GM19328 (cell line): Measurements from ENCODE around the gene SLC2A10.

Source experiments
- ATAC-seq: cut with Tn5 transposase; IDR thresholded peaks from one replicate; pipeline ENCODE4 v1.9.1; 2021; ENCODE audit warnings: mild to moderate bottlenecking, moderate library complexity; ENCODE audit not compliant: unreplicated experiment

Gene SLC2A10

GRCh38 chr20:46701986-46702385, 7.5 kb upstream of the SLC2A10 start:
- no peak for ATAC-seq

- no peak for ATAC-seq
These were observed 6.8 kb upstream of the SLC2A10 start for GRCh38 chr20:46702447-46703203.

GRCh38 chr20:46703435-46703834, 6.0 kb upstream of the SLC2A10 start:
- no peak for ATAC-seq

- ATAC-seq = no peak
These were observed 4.6 kb upstream of the SLC2A10 start for GRCh38 chr20:46704714-46705377.

GRCh38 chr20:46705378-46705729, 4.1 kb upstream of the SLC2A10 start:
- no peak for ATAC-seq

GRCh38 chr20:46706242-46706641, 3.2 kb upstream of the SLC2A10 start:
- ATAC-seq = no peak

GRCh38 chr20:46708172-46708860, 1.1 kb upstream of the SLC2A10 start:
- no peak for ATAC-seq

GRCh38 chr20:46709055-46709458, 392 bp upstream of the SLC2A10 start:
- no peak for ATAC-seq

- ATAC-seq = no peak
These were observed 884 bp downstream of the SLC2A10 start for GRCh38 chr20:46710153-46710913.

GRCh38 chr20:46712056-46712636, 2.7 kb downstream of the SLC2A10 start:
- ATAC-seq = no peak

GRCh38 chr20:46713957-46714834, 4.7 kb downstream of the SLC2A10 start:
- ATAC-seq = no peak

GRCh38 chr20:46715292-46715756, 5.9 kb downstream of the SLC2A10 start:
- no peak for ATAC-seq

GRCh38 chr20:46717818-46718541, 8.5 kb downstream of the SLC2A10 start:
- ATAC-seq = no peak

- ATAC-seq = no peak
These were observed 10.6 kb downstream of the SLC2A10 start for GRCh38 chr20:46720019-46720418.

GRCh38 chr20:46720776-46721425, 11.5 kb downstream of the SLC2A10 start:
- ATAC-seq = no peak

- ATAC-seq = no peak
These were observed 12.0 kb downstream of the SLC2A10 start for GRCh38 chr20:46721476-46721875.

- ATAC-seq = no peak
These were observed 13.0 kb downstream of the SLC2A10 start for GRCh38 chr20:46722450-46722849.

GRCh38 chr20:46723039-46723438, 13.6 kb downstream of the SLC2A10 start:
- no peak for ATAC-seq
